Measurements from ENCODE around the gene SLC15A2.

Gene SLC15A2

DNA sequence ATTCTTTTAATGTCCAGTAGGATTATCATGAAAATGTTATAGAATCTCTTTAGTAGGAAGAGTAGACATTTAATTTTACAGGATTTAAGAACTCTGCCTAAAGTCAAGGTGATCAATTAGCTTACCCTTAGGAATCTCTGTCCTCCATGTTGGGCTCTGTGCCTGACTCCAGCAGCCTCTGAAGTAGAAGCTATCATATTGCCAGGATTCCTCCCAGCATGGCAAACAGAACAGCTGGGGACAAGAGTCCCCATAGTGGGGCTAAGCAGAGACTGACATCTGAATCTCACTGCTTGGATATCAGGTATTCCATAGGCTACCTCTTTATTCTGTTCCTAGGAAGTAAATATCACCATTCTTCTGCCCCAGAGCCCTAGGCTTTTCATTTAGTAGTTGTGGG, 1.5 kb downstream of the SLC15A2 start:
- no peak overlapping the region for H3K4me3 ChIP-seq (replicated peaks; ENCODE audit: low read depth, low read length)
- DNase-seq (ENCODE audit: extremely low read depth, low read depth) = no peak
- TF ChIP-seq CTCF (IDR thresholded peaks at IDR 0.05; ENCODE audit: low read depth, low read length, missing control alignments) = no peak

- TF ChIP-seq CTCF (IDR thresholded peaks at IDR 0.05; ENCODE audit: low read depth, low read length, missing control alignments) = no peak
- DNase-seq (ENCODE audit: extremely low read depth, low read depth) = no peak
- no peak overlapping the region for H3K4me3 ChIP-seq (replicated peaks; ENCODE audit: low read depth, low read length)
Measured at GRCh38 chr3:121896823-121897222, 2.6 kb downstream of the SLC15A2 start.

DNA sequence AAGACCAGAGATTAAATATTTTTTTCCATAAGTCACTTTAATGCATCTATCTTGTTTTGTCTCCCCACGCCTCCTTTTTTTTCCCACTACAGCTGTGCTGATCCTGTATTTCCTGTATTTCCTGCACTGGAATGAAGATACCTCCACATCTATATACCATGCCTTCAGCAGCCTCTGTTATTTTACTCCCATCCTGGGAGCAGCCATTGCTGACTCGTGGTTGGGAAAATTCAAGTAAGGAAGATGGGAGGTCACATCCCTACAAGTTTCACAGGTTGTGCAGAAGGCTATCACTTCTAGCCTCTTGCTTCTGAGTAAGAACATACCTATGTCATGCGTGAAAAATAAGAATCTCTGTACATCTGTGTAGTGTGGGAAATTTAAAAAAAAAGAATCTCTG, 3.1 kb downstream of the SLC15A2 start:
- DNase-seq (ENCODE audit: extremely low read depth, low read depth) = no peak
- no peak for TF ChIP-seq CTCF (IDR thresholded peaks at IDR 0.05; ENCODE audit: low read depth, low read length, missing control alignments)
- no peak overlapping the region for H3K4me3 ChIP-seq (replicated peaks; ENCODE audit: low read depth, low read length)

- TF ChIP-seq CTCF (IDR thresholded peaks at IDR 0.05; ENCODE audit: low read depth, low read length, missing control alignments) = no peak
- DNase-seq (ENCODE audit: extremely low read depth, low read depth) = no peak
- H3K4me3 ChIP-seq (replicated peaks; ENCODE audit: low read depth, low read length) = no peak overlapping the region
Measured at GRCh38 chr3:121913305-121913990, 19.2 kb downstream of the SLC15A2 start.

- no peak for DNase-seq (ENCODE audit: extremely low read depth, low read depth)
- no peak overlapping the region for H3K4me3 ChIP-seq (replicated peaks; ENCODE audit: low read depth, low read length)
- TF ChIP-seq CTCF (IDR thresholded peaks at IDR 0.05; ENCODE audit: low read depth, low read length, missing control alignments) = no peak
Measured at GRCh38 chr3:121914081-121914998, 20.1 kb downstream of the SLC15A2 start.

DNA sequence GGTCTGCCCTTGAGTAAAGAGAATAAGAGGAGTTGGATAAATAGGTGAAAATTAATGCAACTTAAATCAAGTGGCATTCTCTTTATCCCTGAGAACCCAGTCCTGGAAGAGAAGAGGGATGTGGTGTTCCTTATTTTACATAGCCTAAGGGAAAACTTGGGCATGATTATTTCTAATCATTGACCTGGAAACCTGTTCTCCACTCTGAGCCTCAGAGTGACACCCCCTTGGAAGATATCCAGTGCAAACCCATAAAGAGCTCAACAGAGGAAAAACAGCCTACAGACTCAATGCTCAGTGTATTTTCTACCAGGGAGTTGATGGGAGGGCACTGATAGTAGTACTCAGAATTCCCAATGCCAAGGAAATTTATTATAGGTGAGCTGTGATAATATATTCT, 22.0 kb downstream of the SLC15A2 start:
- no peak for DNase-seq (ENCODE audit: extremely low read depth, low read depth)
- no peak overlapping the region for H3K4me3 ChIP-seq (replicated peaks; ENCODE audit: low read depth, low read length)
- no peak for TF ChIP-seq CTCF (IDR thresholded peaks at IDR 0.05; ENCODE audit: low read depth, low read length, missing control alignments)

Measured in HFF-Myc (cell line).